ENCODE results near the gene NDEL1. TPM values are rescaled to one million over a fixed set of nuclear protein-coding genes. Genes with fewer than 3 reads are reported as not detected.

NDEL1 gene
- total RNA-seq, 1 experiment from 2014 or later: 38.4 TPM

DNA sequence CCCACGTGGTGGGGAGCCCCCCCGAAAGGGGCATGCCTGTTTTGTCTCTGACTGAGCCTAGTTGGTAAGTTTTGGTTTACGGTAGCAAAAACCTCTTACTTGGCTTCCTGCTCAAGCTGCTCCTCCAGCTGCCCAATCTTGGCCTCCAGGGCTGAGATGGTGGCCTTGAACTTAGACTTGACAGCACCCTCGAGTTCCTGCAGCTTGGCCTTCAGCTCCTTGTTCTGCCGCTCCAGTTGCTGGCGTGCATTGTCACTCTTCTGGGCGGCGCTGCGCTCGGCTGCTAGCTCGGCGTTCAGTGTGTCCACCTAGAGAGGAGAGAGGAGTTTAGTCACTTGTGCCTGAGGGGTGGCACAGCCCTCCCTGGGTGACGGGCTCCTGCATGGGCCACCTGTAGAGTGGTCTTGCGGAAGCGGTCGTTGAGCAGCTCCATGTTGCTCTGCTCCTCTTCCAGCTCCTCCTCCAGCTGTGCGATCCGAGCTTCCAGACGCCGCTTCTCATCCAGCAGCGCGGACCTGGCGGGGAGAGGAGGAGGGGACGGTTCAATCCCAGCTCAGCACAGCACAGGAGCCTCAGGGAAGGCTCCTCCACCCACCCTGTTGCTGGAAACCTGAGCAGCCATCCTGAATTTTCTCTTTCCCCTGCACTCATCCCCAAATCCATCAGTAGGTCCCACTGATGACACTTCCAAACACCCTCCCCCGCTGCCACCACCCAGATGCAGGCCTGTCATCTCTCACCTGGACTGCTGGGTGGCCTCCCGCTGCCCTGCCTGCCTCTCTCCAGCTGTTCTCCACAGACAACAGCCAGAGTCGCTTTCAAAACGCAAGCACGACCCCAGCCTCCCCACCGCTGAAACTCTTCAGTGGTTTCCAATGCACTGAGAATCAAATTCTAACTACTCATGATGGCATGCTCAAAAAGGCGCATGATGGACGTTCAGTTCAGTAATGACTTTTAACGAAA, 44.6 kb downstream of the NDEL1 start:
- H4K91ac ChIP-seq (ENCODE audit: insufficient read length, low read depth, low read length): no peak overlapping the region
- no peak overlapping the region for H2BK20ac ChIP-seq (ENCODE audit: low read depth, low read length, poor library complexity, severe bottlenecking)
- no peaks in the 10 kb centered on the region for H3K27me3 ChIP-seq (ENCODE audit: insufficient read depth, low read length)
- no peak overlapping the region for H4K5ac ChIP-seq (ENCODE audit: insufficient read length, low read depth, low read length)
- H3K4me2 ChIP-seq (ENCODE audit: insufficient read depth, insufficient read length, low read length): no peak overlapping the region
- no peak overlapping the region for H2BK5ac ChIP-seq (ENCODE audit: insufficient read length, low read length)
- no peak overlapping the region for H2AK5ac ChIP-seq (ENCODE audit: insufficient read length, low read length)
- H3T11ph ChIP-seq (ENCODE audit: low read length): no peak overlapping the region
- no peaks in the 10 kb centered on the region for H3K79me2 ChIP-seq (ENCODE audit: insufficient read depth, low read length)
- no peak overlapping the region for H3K4ac ChIP-seq (ENCODE audit: low read depth, low read length)
- no peak overlapping the region for H3K18ac ChIP-seq (ENCODE audit: insufficient read length, low read depth, low read length)
- no CpG with 5 or more reads among the region's 33 CpGs for WGBS (ENCODE audit: extremely low coverage, insufficient read length, low lambda C conversion rate)
- no peak overlapping the region for H3K27ac ChIP-seq (ENCODE audit: insufficient read length, low read depth, low read length)
- H2BK120ac ChIP-seq (ENCODE audit: low read depth, low read length, poor library complexity, severe bottlenecking): no peak overlapping the region
- 0 out of 5 replicates have a peak, but pooled peaks cover 0 to 2% of the 10 kb centered on the region in 2 experiments for H3K9me3 Mint-ChIP-seq
- H2AFZ ChIP-seq (ENCODE audit: low read length): no peak overlapping the region
- peak overlapping the region in 2 of 3 experiments; percentile 68 to 82; a peak in 4 of 7 replicates for H3K27ac Mint-ChIP-seq
- no peak overlapping the region for H4K8ac ChIP-seq (replicated peaks; ENCODE audit: insufficient read length, low read depth, low read length)
- H3K23me2 ChIP-seq (ENCODE audit: insufficient read length, low read depth, low read length, poor library complexity, severe bottlenecking): no peaks in the 10 kb centered on the region
- H3K4me1 Mint-ChIP-seq: no peaks in the 10 kb centered on the region
- H3K79me1 ChIP-seq (ENCODE audit: insufficient read depth, low read depth, low read length, poor library complexity, severe bottlenecking): no peaks in the 10 kb centered on the region
- H3K36me3 Mint-ChIP-seq (ENCODE audit: insufficient read depth in 1 of 3, low read depth in 3 of 3): peaks cover 63 to 99% (median 97%) of the 10 kb centered on the region in 3 experiments
- H3K14ac ChIP-seq (ENCODE audit: insufficient read depth, low read length): no peak overlapping the region
- no peaks in the 10 kb centered on the region for H4K20me1 ChIP-seq (ENCODE audit: control insufficient read depth, insufficient read depth, insufficient read length)
- no peaks in the 10 kb centered on the region for H3K27me3 Mint-ChIP-seq (ENCODE audit: low read depth)
- H2BK15ac ChIP-seq (ENCODE audit: low read depth, low read length): no peak overlapping the region
- H3K23ac ChIP-seq (ENCODE audit: insufficient read length, low read depth, low read length): no peak overlapping the region
- TF ChIP-seq, protein P1, sequence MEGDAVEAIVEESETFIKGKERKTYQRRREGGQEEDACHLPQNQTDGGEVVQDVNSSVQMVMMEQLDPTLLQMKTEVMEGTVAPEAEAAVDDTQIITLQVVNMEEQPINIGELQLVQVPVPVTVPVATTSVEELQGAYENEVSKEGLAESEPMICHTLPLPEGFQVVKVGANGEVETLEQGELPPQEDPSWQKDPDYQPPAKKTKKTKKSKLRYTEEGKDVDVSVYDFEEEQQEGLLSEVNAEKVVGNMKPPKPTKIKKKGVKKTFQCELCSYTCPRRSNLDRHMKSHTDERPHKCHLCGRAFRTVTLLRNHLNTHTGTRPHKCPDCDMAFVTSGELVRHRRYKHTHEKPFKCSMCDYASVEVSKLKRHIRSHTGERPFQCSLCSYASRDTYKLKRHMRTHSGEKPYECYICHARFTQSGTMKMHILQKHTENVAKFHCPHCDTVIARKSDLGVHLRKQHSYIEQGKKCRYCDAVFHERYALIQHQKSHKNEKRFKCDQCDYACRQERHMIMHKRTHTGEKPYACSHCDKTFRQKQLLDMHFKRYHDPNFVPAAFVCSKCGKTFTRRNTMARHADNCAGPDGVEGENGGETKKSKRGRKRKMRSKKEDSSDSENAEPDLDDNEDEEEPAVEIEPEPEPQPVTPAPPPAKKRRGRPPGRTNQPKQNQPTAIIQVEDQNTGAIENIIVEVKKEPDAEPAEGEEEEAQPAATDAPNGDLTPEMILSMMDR (conservative IDR thresholded peaks at IDR 0.05): no peak
- no peak overlapping the region for H3K9ac ChIP-seq (ENCODE audit: extremely low read depth, insufficient read length, low read length)
- DNase-seq: peak; percentile 31
- H3K56ac ChIP-seq (ENCODE audit: insufficient read length, low read depth, low read length): no peak overlapping the region
- no peak overlapping the region for H3K4me3 Mint-ChIP-seq
- H3K9me3 ChIP-seq (ENCODE audit: control insufficient read depth, low read depth, low read length): no peaks in the 10 kb centered on the region
- H2BK12ac ChIP-seq (ENCODE audit: insufficient read length, low read depth, low read length): no peak overlapping the region
- H3K4me1 ChIP-seq (ENCODE audit: insufficient read depth, low read length): no peaks in the 10 kb centered on the region

Data from H9 (cell line).